Stimulated activated memory B cell treated with anti-CD40 and anti-IgM and Interleukin-4, amounts not matched to agents 10 μg/mL and 1 μg/mL and 100 μg/mL, for 72 hours (primary cell): ENCODE data around the gene ADSS2.
"Not testable (repeated sequence)": the region's sequence is repeated elsewhere in the genome, so short reads cannot be mapped to it uniquely, and the experiment has no call there.

Source experiments
- ATAC-seq: fragments of 150-1000 bp; cut with Tn5 transposase; 2 replicates; pipeline ENCODE4 v1.10.0; 2021
- H3K27ac Mint-ChIP-seq: one replicate; pipeline ENCODE4 v1.8.0; 2022; ENCODE audit warnings: mild to moderate bottlenecking, mixed read lengths
- H3K27me3 Mint-ChIP-seq: one replicate; pipeline ENCODE4 v1.8.0; 2022; ENCODE audit warnings: mixed read lengths
- H3K36me3 Mint-ChIP-seq: one replicate; pipeline ENCODE4 v1.8.0; 2022; ENCODE audit warnings: mixed read lengths
- H3K4me1 Mint-ChIP-seq: one replicate; pipeline ENCODE4 v1.8.0; 2022; ENCODE audit warnings: mixed read lengths
- H3K4me3 Mint-ChIP-seq: one replicate; pipeline ENCODE4 v1.8.0; 2022; ENCODE audit warnings: mild to moderate bottlenecking, moderate library complexity, mixed read lengths
- H3K9me3 Mint-ChIP-seq: one replicate; pipeline ENCODE4 v1.8.0; 2022; ENCODE audit warnings: mixed read lengths

The ADSS2 gene

DNA sequence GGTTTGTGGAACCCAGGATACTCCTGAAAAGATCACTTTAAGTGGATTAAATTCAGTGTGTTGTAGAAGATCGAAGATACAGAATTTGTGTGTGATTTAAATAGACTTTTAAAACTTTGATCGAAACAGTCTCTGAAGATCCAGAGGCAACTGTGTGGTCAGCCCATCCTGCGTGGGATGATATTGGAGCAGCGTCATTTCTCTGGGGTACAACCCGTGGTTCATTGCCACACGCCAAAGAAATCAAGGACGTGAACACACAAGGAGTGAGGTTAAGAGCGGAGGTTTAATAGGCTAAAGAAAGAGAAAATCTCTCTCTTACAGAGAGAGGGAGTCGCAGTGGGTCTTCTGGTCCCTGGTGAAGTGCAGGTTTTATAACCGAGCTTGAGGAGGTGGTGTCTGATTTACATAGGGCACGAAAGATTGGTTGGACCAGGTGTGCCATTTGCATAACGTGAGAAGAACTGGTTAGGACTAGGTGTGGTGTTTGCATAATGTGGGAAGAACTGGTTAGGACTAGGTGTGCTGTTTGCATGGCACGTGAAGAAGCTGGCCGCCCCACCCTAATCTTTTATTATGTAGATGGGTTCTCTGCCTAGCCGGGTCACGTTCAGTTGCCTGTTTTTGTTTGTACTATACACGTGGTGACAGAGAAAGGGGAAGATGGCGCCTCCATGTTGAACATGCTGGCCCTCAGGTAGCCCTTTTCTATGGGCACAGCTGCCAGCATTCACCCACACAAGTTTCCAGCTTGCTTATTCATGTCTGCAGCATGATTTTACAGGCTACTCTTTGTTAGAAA, 82.3 kb downstream of the ADSS2 start:
- ATAC-seq = no peak
- Mint-ChIP-seq H3K27me3 (no peaks in the 10 kb centered on the region), H3K9me3 (peaks cover 6% of the 10 kb centered on the region), H3K27ac (no peak overlapping the region), H3K4me3 (no peak overlapping the region), H3K4me1 (no peaks in the 10 kb centered on the region), H3K36me3 (peaks cover 3% of the 10 kb centered on the region)

DNA sequence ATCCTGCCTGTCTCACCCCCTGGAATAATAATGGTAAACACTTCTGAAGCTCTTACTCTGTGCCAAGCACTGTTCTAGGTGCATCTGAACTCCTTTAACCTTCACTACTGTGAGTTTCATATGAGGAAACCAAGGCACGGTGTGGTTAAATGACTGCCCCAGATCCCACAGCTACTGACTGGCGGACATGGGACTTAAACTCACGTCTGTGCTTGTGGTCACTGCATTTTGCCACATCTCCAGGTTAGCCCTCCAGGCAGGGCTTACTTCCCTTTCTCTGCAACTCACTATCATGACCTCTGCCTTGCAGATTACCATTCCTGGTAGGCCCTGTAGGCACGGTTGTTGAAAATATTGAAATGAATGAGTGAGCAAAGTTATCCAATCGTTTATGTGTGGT, 83.4 kb downstream of the ADSS2 start:
- Mint-ChIP-seq H3K27me3 (no peaks in the 10 kb centered on the region), H3K4me1 (no peaks in the 10 kb centered on the region), H3K9me3 (peaks cover 7% of the 10 kb centered on the region), H3K36me3 (peaks cover 5% of the 10 kb centered on the region), H3K27ac (no peak overlapping the region), H3K4me3 (no peak overlapping the region)
- no peak for ATAC-seq

DNA sequence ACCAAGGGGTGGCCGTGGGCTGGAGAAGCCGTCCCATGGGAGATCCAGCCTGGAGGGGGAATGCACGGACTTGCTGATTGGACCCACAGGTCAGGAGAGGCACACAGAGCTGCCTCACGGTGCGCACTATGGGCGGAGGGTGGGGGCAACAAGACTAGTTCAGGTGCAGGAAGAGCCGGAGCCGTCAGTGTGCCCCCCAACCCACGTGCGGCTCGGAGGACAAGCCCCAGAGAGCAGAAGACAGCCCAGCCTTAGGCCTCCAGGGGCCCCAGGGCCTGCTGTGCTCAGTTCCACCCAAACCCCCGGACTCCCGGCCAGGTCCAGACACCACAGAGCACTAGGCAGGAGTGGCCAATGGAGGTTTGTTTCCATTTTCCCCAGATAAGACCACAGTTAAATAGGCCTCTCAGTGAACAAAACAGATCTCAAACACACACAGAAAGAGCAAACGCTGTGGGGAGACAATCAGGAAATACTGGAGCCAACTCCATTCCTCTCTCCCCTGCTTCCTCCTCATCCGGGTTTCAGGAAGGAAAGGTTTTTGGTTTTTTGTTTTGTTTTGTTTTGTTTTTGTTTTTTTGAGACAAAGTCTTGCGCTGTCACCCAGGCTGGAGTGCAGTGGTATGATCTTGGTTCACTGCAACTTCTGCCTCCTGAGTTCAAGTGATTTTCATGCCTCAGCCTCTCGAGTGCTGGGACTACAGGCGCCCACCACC, 84.2 kb downstream of the ADSS2 start:
- no peak for ATAC-seq
- no peaks in the 10 kb centered on the region for H3K4me1 Mint-ChIP-seq
- H3K36me3 Mint-ChIP-seq = peaks cover 5% of the 10 kb centered on the region
- no peak overlapping the region for H3K4me3 Mint-ChIP-seq
- peaks cover 7% of the 10 kb centered on the region for H3K9me3 Mint-ChIP-seq
- H3K27ac Mint-ChIP-seq = no peak overlapping the region
- no peaks in the 10 kb centered on the region for H3K27me3 Mint-ChIP-seq

DNA sequence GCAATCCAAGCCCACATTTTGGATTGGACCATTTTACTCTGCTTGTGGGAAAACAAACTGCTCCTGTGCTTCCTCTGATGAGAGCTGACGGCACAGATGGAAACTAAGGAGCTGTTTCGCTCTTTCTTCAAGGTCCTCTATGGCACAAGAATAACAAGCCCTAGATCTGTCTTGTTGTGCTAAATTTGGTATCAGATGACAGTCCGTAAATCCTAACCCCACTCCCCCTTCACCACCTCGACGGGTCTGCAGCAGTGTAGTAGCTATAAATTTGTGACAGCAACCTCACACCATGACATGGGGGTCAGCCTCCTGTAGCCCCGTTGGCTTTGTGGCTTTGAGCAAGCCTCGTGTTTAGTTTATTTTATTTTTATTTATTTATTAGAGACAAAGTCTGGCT, 85.9 kb downstream of the ADSS2 start:
- no peak overlapping the region for H3K27ac Mint-ChIP-seq
- peaks cover 7% of the 10 kb centered on the region for H3K9me3 Mint-ChIP-seq
- H3K36me3 Mint-ChIP-seq = peaks cover 5% of the 10 kb centered on the region
- no peaks in the 10 kb centered on the region for H3K4me1 Mint-ChIP-seq
- H3K27me3 Mint-ChIP-seq = no peaks in the 10 kb centered on the region
- no peak overlapping the region for H3K4me3 Mint-ChIP-seq
- ATAC-seq = no peak

DNA sequence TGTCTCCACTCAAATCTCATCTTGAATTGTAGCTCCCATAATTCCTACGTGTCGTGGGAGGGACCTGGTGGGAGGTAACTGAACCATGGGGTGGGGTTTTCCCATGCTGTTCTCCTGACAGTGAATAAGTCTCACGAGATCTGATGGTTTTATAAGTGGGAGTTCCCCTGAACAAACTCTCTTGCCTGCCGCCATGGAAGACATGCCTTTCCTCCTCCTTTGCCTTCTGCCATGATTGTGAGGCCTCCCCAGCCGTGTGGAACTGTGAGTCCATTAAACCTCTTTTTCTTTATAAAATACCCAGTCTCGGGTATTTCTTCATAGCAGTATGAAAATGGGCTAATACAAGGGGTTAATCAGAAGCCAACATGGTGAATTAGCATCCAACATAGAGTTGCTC, 86.4 kb downstream of the ADSS2 start:
- H3K36me3 Mint-ChIP-seq, H3K27ac Mint-ChIP-seq, H3K27me3 Mint-ChIP-seq, ATAC-seq, H3K4me3 Mint-ChIP-seq, H3K4me1 Mint-ChIP-seq, H3K9me3 Mint-ChIP-seq: not testable (repeated sequence)

DNA sequence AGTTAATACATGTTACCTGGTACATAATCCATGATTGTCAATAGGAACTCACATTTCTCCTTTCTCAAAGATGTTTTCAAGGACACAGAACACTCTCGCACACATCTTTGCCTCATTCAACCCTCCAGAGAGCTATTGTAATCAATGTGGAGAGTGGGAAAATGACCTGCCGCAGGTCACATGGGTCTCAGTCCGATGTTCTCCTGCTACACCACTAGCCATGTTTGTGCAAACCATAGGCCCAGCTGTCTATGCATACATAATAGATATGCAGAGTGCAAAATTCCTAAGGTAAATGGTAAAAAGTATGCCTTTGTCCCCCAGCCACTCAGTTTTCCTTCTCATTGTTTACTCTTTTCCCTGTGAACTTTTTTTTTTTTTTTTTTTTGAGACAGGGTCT, 89.2 kb downstream of the ADSS2 start:
- Mint-ChIP-seq H3K27me3 (no peaks in the 10 kb centered on the region), H3K9me3 (peaks cover 7% of the 10 kb centered on the region), H3K4me1 (no peaks in the 10 kb centered on the region), H3K27ac (no peak overlapping the region), H3K4me3 (no peak overlapping the region), H3K36me3 (peaks cover 5% of the 10 kb centered on the region)
- no peak for ATAC-seq

DNA sequence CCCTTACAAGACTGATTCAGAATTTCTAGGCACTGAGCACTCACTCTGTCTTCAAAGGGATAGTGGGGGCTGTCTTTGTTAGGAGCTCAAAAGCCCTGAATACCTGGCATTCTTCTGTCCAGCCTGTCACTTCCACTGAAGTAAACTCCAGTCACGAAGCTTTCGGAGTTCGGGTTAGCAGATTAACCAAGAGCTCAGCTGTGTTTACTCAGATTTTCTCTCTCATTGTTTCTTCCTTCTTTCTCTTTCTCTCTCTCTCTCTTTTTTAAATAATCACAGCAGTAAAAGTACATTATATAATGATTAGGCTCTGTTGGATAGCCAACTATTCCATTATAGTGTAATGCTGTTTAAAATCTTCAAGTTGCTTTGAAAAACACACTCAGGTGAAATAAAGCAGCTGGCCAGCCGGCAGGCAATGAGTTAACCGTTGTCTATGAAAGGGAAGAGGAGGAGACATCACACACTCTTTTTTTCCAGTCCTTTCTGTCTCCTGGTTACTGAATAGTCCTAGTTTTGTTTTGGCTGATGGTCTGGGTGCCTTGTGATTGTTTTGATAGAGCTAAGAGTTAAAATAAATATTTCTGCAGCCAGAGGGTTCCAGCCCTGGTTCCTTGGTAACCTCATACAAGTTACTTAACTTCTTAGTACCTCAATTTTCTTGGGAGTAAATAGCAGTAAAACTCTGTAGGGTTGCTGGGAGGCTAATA, 89.8 kb downstream of the ADSS2 start:
- Mint-ChIP-seq H3K4me3 (no peak overlapping the region), H3K27me3 (no peaks in the 10 kb centered on the region), H3K4me1 (no peaks in the 10 kb centered on the region), H3K9me3 (peaks cover 7% of the 10 kb centered on the region), H3K27ac (no peak overlapping the region), H3K36me3 (peaks cover 5% of the 10 kb centered on the region)
- no peak for ATAC-seq
